ENCODE data around the gene FLRT3.

DNA sequence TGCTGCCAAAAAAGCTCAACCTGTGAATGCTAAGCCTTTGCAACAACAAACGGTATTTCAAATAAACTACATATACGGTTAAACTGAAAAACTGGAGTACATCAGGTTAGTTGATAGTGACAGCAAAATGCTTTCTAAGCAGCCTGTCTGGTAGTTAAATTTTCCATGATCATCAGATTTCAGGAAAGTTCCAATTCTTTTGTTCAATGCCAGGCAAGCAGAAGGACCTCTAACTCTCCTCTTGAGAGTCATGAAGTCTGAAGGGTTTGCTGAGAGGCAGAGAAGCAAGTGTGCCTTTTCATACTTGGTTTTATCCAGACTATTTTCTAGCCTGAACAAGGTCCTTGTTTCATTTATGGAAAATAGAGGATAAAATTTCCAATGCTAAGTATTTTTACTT is 4.5 kb downstream of the FLRT3 start:
- TF ChIP-seq, protein P1, sequence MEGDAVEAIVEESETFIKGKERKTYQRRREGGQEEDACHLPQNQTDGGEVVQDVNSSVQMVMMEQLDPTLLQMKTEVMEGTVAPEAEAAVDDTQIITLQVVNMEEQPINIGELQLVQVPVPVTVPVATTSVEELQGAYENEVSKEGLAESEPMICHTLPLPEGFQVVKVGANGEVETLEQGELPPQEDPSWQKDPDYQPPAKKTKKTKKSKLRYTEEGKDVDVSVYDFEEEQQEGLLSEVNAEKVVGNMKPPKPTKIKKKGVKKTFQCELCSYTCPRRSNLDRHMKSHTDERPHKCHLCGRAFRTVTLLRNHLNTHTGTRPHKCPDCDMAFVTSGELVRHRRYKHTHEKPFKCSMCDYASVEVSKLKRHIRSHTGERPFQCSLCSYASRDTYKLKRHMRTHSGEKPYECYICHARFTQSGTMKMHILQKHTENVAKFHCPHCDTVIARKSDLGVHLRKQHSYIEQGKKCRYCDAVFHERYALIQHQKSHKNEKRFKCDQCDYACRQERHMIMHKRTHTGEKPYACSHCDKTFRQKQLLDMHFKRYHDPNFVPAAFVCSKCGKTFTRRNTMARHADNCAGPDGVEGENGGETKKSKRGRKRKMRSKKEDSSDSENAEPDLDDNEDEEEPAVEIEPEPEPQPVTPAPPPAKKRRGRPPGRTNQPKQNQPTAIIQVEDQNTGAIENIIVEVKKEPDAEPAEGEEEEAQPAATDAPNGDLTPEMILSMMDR (IDR thresholded peaks at IDR 0.05; ENCODE audit: insufficient read depth, low read length): no peak
- TF ChIP-seq, protein P2, sequence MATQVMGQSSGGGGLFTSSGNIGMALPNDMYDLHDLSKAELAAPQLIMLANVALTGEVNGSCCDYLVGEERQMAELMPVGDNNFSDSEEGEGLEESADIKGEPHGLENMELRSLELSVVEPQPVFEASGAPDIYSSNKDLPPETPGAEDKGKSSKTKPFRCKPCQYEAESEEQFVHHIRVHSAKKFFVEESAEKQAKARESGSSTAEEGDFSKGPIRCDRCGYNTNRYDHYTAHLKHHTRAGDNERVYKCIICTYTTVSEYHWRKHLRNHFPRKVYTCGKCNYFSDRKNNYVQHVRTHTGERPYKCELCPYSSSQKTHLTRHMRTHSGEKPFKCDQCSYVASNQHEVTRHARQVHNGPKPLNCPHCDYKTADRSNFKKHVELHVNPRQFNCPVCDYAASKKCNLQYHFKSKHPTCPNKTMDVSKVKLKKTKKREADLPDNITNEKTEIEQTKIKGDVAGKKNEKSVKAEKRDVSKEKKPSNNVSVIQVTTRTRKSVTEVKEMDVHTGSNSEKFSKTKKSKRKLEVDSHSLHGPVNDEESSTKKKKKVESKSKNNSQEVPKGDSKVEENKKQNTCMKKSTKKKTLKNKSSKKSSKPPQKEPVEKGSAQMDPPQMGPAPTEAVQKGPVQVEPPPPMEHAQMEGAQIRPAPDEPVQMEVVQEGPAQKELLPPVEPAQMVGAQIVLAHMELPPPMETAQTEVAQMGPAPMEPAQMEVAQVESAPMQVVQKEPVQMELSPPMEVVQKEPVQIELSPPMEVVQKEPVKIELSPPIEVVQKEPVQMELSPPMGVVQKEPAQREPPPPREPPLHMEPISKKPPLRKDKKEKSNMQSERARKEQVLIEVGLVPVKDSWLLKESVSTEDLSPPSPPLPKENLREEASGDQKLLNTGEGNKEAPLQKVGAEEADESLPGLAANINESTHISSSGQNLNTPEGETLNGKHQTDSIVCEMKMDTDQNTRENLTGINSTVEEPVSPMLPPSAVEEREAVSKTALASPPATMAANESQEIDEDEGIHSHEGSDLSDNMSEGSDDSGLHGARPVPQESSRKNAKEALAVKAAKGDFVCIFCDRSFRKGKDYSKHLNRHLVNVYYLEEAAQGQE (IDR thresholded peaks at IDR 0.05; ENCODE audit: insufficient replicate concordance, low read depth): no peak
- TF ChIP-seq POLR2AphosphoS5 (IDR thresholded peaks at IDR 0.05; ENCODE audit: low read depth) (no peak), GABPA (IDR thresholded peaks at IDR 0.05; ENCODE audit: low read depth) (no peak), SPI1 (IDR thresholded peaks at IDR 0.05; ENCODE audit: borderline replicate concordance, low read depth) (no peak)

All from HL-60 (cell line).